Left renal cortex interstitium (tissue), 4 donors: ENCODE measurements around the gene SLC2A14. TPM values are rescaled to one million over a fixed set of nuclear protein-coding genes. Genes with fewer than 3 reads are reported as not detected.

ENCODE experiments used
- DNase-seq, 4 donors: peaks; one replicate each; pipeline ENCODE4 v3.0.0-alpha.2; 2013; ENCODE audit warnings: low read depth in 4 of 4, low spot score in 2 of 4, missing footprints in 1 of 4
- polyA plus RNA-seq, 4 donors: library from polyadenylated mRNA; unstranded; fragments of 120-200 nt; gene quantifications; one replicate each; pipeline ENCODE4 v1.2.1, GENCODE V29; 2013; ENCODE audit not compliant: insufficient read length in 4 of 4

Gene SLC2A14
- polyA plus RNA-seq, 4 donors, result 0.68 to 0.89 (median 0.81) TPM

DNA sequence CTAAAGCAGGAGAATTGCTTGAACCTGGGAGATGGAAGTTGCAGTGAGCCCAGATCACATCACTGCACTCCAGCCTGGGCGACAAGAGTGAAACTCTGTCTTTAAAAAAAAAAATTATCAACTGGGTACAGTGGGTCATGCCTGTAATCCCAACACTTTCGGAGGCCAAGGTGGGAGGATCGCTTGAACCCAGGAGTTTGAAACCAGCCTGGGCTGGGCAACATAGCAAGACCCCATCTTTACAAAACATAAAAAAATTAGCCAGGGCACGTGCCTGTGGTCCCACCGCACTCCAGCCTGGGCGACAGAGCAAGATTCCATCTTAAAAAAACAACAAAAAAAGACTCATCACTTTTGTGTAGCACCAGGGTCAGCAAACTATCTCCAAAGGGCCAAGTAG is 90.7 kb downstream of the SLC2A14 start:
- no peak for DNase-seq

DNA sequence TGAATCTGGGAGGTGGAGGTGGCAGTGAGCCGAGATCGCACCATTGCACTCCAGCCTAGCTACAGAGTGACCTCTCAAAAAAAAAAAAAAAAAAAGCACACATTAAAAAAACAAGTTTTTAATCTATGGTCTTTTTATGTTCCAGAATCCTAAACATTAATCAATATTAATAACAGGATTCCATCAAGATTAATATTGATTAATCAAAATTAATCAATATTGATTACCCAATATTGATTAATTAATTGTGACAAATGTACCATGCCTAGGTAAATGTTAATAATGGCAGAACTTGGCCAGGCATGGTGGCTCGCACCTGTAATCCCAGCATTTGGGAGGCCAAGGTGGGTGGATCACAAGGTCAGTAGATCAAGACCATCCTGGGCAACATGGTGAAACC is 91.4 kb downstream of the SLC2A14 start:
- DNase-seq, result no peak

DNA sequence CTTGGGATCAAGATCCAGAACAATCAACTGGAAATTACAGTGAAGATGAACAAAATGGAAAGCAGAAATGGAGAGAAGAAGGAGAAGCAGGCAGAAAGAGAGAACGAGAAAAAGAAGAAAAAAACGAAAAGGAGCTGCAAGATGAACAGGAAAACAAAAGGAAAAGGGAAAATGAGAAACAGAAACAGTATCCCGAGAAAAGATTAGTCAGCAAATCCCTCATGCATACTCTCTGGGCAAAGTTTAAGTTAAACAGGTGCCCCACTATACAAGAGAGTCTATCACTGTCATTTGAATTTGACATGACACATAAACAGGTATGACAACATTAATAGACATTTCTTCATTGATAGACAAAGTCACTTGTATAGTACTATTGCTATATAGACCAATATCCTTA is 102.7 kb downstream of the SLC2A14 start:
- no peak for DNase-seq

Other genes with a start within 250 kb of the SLC2A14 start
- gene APOBEC1, start 207.0 kb downstream of the SLC2A14 start, polyA plus RNA-seq, result not detected
- 1 to 10 TPM in 1 of 4 donors, under 1 TPM in 3; 0.33 to 1.6 (median 0.56) TPM for gene GDF3, start 177.1 kb downstream of the SLC2A14 start, polyA plus RNA-seq
- gene DPPA3, start 161.5 kb downstream of the SLC2A14 start, polyA plus RNA-seq, result not detected
- under 1 TPM in 3 of 4 donors, not detected in 1; 0.16 to 0.21 (median 0.16) TPM for gene CLEC4C, start 125.5 kb downstream of the SLC2A14 start, polyA plus RNA-seq
- not detected for gene NANOGNB, start 107.7 kb downstream of the SLC2A14 start, polyA plus RNA-seq
- gene NANOG, start 83.5 kb downstream of the SLC2A14 start, polyA plus RNA-seq, result under 1 TPM; 0.11 to 0.33 (median 0.27) TPM
- 10 to 100 TPM; 12.3 to 21.4 (median 17.8) TPM for gene SLC2A3, start 63.3 kb upstream of the SLC2A14 start, polyA plus RNA-seq
- gene FOXJ2, start 159.8 kb upstream of the SLC2A14 start, polyA plus RNA-seq, result 10 to 100 TPM; 19.8 to 25.7 (median 20.9) TPM
- 1 to 10 TPM; 2.2 to 4.6 (median 3.2) TPM for gene C3AR1, start 193.4 kb upstream of the SLC2A14 start, polyA plus RNA-seq
- gene NECAP1, start 209.4 kb upstream of the SLC2A14 start, polyA plus RNA-seq, result 10 to 100 TPM; 27.6 to 34.0 (median 31.1) TPM